ENCODE measurements around the gene PCSK4. TPM values are rescaled to one million over a fixed set of nuclear protein-coding genes. Genes with fewer than 3 reads are reported as not detected.

The PCSK4 gene
- total RNA-seq, 2 donors from 2014 or later, result 1.0 to 4.4 TPM

DNA sequence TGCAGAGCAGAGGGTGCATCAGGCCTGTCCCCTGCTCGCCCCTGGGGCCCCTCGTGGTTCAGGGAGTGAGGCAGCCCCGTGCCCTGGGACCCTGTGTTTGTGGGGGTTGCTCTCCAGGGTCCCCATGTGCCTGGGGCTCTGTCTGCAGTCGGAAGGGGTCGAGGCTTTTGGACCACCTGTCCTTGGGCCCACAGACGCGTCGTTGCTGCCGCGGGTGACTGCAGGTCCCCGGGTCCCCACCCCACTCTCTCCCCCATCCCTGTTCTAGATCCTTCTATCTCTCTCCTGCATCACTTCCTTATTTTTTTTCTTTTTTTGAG is 1.9 kb downstream of the PCSK4 start:
- Histone ChIP-seq H3K27me3 (no peaks in the 10 kb centered on the region), H3K36me3 (no peaks in the 10 kb centered on the region), H3K9me3 (no peaks in the 10 kb centered on the region), H3K4me3 (no peak overlapping the region), H3K4me1 (peaks cover 0 to 17% of the 10 kb centered on the region in 2 donors), H3K27ac (no peak overlapping the region)
- TF ChIP-seq, protein P1, sequence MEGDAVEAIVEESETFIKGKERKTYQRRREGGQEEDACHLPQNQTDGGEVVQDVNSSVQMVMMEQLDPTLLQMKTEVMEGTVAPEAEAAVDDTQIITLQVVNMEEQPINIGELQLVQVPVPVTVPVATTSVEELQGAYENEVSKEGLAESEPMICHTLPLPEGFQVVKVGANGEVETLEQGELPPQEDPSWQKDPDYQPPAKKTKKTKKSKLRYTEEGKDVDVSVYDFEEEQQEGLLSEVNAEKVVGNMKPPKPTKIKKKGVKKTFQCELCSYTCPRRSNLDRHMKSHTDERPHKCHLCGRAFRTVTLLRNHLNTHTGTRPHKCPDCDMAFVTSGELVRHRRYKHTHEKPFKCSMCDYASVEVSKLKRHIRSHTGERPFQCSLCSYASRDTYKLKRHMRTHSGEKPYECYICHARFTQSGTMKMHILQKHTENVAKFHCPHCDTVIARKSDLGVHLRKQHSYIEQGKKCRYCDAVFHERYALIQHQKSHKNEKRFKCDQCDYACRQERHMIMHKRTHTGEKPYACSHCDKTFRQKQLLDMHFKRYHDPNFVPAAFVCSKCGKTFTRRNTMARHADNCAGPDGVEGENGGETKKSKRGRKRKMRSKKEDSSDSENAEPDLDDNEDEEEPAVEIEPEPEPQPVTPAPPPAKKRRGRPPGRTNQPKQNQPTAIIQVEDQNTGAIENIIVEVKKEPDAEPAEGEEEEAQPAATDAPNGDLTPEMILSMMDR (IDR thresholded peaks at IDR 0.05), result no peak
- no peak for DNase-seq (ENCODE audit: low spot score)

DNA sequence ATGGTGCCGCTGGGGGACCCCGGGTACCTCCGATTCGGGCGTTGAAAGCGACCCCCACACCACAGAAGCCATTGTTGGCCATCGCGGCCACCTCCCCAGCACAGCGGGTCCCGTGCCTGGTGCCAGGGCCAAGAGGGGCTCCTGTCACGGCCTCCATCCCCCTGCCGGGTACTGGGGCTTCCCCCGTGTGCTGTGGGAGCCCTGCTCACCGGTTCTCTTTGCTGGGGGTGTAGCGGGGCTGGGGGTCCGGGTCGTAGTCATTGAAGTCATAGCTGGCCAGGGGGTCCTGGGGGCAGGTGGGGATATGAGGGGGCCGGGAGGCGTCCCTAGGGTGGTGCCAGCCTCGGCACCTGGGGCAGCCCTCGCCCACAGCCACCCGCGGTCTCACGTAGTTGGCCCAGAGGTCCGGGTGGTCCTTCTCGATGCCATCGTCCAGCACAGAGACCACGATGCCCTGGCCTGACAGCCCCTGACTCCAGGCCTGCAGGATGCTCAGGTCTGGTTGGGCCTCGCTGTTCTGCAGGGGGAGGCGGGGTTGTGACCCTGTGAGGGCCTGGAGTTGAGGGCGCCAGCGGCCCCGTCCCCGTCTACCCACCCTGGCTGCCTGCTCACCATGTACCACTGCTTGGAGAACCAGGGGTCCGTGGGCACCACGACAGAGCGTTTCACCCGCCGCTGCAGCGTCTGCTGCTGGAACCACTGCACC is 2.4 kb downstream of the PCSK4 start:
- H3K36me3 ChIP-seq, result no peaks in the 10 kb centered on the region
- H3K4me3 ChIP-seq, result no peak overlapping the region
- no peak for DNase-seq (ENCODE audit: low spot score)
- peaks cover 0 to 17% of the 10 kb centered on the region in 2 donors for H3K4me1 ChIP-seq
- H3K9me3 ChIP-seq, result no peaks in the 10 kb centered on the region
- TF ChIP-seq, protein P1 (IDR thresholded peaks at IDR 0.05), result no peak
- H3K27ac ChIP-seq, result no peak overlapping the region
- no peaks in the 10 kb centered on the region for H3K27me3 ChIP-seq

DNA sequence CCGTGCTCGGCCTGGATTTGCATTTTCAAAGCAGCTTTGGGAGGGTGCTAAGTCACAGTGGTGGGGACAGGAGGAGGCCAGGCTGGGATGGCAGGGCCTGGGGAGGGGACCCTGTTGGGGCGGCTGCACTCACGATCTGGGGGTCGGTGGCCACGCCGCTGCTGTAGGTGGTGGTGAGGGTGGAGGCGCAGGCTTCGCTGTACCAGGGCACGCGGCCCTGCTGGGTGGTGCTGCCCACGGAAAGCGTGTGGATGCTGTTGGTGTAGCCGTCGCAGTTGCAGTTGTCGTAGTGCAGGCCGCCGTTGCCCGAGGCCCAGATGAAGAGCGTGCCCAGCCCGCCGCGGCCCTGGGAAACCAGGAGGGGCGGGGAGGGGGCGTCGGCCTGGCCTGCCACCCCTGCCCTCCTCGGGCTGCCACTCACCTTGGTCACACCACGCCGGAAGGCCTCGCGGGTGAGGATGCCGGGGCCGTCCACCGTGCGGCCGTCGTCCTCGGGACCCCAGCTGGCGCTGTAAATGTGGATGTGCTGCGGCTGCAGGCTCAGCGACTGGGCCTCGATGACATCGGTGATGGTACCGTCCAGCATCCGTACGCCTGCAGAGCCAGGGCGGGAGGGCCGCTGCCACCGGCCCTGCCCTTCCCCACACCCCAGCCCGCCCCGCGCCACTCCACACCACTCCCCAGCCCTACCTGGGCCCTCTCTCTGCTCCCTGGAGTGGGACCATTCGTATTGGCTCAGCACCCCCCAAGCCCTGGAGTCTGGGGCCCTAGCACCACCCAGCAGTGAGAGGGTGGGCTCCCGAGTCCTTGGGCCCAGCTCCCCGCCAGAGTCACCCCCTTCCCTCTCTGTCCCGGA is 3.2 kb downstream of the PCSK4 start:
- Histone ChIP-seq H3K27ac (no peak overlapping the region), H3K4me1 (peaks cover 0 to 17% of the 10 kb centered on the region in 2 donors), H3K27me3 (no peaks in the 10 kb centered on the region), H3K9me3 (no peaks in the 10 kb centered on the region), H3K36me3 (no peaks in the 10 kb centered on the region), H3K4me3 (no peak overlapping the region)
- DNase-seq (ENCODE audit: low spot score), result no peak
- TF ChIP-seq, protein P1 (IDR thresholded peaks at IDR 0.05), result no peak

DNA sequence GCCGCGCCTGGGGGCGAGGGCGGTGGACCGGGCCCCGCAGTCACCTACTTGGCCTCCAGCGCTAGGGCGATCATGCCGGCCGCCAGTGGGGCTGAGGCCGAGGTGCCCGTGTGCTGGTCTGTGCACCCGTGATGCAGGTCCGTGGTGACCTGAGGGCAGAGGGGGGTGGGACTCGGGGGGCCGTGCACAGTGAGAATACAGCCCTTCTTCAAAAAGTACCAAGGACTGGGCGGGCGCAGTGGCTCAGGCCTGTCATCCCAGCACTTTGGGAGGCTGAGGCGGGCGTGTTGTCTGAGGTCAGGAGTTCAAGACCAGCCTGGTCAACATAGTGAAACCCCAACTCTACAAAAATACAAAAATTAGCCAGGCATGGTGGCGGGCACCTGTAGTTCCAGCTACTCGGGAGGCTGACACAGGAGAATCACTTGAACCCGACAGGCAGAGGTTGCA is 6.1 kb downstream of the PCSK4 start:
- Histone ChIP-seq H3K4me3 (no peak overlapping the region), H3K27me3 (no peaks in the 10 kb centered on the region), H3K27ac (no peak overlapping the region), H3K9me3 (no peaks in the 10 kb centered on the region), H3K4me1 (no peaks in the 10 kb centered on the region), H3K36me3 (no peaks in the 10 kb centered on the region)
- DNase-seq (ENCODE audit: low spot score), result no peak
- TF ChIP-seq, protein P1 (IDR thresholded peaks at IDR 0.05), result no peak

DNA sequence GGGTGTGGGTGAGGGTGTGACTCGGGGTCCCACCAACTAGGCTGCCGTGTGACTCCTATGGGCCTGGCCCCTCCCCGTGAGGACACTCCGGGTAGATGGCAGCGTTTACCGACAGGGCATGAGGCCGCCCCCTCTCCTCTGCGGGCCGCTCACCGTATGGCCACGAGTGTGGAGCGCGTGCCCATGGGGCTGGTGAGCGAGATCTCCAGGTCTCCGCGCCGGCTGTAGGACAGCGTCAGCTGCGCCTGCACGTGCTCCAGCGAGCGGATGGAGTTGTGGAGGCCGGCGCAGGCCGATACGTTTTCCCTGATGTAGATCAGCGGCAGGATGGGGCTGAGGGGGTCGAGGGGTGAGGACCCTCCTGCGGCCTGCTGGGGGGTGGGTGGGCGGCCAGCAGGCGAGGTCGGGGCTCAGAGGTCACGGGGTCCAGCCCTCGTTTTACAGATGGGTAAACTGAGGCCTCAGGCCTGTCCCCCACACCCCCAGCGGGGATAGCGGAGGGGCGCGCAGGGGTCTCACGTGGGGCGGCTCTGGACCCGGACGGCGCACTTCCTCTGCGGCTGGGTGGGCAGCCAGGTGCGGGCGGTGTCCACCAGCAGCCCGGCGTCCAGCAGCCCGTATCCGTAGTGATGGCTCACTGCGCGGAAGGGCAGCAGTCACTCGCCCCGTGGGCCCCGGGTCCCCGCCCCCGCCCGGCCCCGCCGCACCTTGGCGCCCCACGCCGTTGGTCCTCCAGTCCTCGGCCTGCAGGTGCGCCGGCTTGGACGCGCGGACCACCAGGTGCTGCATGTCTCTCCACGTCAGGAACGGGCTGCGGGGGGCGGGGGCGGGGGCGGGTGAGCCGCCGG is 6.8 kb downstream of the PCSK4 start:
- Histone ChIP-seq H3K36me3 (no peaks in the 10 kb centered on the region), H3K4me3 (no peak overlapping the region), H3K4me1 (peaks cover 0 to 5% of the 10 kb centered on the region in 2 donors), H3K27me3 (no peaks in the 10 kb centered on the region), H3K27ac (no peak overlapping the region), H3K9me3 (no peaks in the 10 kb centered on the region)
- TF ChIP-seq, protein P1 (IDR thresholded peaks at IDR 0.05), result no peak
- DNase-seq (ENCODE audit: low spot score), result no peak

Measured in right atrium auricular region (tissue), 2 donors.